A673 (cell line): Measurements from ENCODE around the gene PDZD4.

ENCODE experiments used
- CTCF ChIP-seq: fragments of 300-800, 200-600 bp; sonication (generic); conservative IDR thresholded peaks from 2 replicates; pipeline ENCODE4 v1.5.1; 2017; ENCODE audit warnings: low read depth, mild to moderate bottlenecking, antibody characterized with exemption, low read length, moderate library complexity, mixed read lengths
- EZH2 ChIP-seq: fragments of 200-600 bp; sonication (generic); IDR thresholded peaks from 2 replicates; pipeline ENCODE4 v1.6.1; 2017; ENCODE audit warnings: borderline replicate concordance, low read depth, mild to moderate bottlenecking, mixed read lengths, antibody characterized with exemption, low read length; ENCODE audit not compliant: poor library complexity, severe bottlenecking

- no peak for TF ChIP-seq CTCF
- TF ChIP-seq EZH2 = no peak
Observed at GRCh38 chrX:153864561-153865320, 34.4 kb upstream of the PDZD4 start.
